HG02840 (cell line): Measurements from ENCODE around the gene SRRM3.
"Not testable (repeated sequence)": the region's sequence is repeated elsewhere in the genome, so short reads cannot be mapped to it uniquely, and the experiment has no call there.

Source experiments
- ATAC-seq: cut with Tn5 transposase; IDR thresholded peaks from one replicate; pipeline ENCODE4 v1.9.1; 2021; ENCODE audit warnings: mild to moderate bottlenecking, moderate library complexity, moderate number of reproducible peaks; ENCODE audit not compliant: unreplicated experiment, low FRiP score

Gene SRRM3

DNA sequence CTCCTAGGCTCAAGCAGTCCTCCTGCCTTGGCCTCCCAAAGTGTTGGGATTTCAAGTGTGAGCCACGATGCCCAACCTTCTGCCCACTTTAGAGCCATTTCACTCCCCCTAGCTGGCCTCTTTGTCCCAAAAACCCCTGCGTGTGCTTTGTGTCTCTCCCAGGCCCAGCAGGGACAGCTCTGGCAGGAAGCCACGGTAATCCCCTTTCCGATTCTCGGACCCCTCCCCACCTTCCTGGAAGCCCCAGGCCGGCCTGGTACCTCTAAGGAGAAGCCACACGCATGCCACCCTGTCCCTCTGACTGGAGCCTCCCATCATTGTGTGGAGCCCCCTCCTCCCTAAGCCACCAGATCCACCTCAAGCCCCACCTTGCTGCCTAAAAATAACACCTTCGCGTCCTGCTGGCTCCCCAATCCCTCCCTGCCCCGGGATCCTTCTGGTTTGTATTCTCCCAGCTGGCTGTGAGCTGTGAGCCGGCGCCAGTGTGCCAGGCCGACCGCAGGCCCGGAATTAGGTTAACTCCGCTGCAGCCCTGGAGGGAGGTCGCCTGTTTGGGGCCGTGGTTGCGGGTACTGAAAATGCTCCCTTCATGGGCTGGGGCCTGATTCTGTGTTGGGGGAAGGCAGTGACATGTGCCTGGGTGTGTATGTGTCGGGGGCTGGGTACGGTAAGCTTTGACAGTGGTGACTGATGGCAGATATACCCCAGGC, 16.4 kb upstream of the SRRM3 start:
- ATAC-seq: no peak

DNA sequence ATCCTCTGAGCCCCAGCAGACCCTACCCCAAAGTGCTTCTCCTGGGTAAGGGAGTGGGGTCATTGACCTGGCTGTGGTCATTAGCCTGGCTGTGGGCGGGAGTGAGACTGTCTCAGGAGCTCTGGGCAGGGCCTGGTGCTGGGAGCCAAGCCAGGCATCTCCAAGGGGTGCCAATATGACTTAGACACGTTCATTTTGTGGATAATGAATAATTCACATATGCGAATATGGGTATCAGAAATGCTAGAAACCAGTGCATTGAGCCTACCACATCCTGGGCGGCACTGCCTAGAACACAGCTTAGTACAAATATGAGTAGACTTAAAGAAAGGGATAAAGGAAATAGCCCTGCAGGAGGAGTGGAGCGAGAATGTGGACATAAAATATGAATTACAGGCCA, 14.4 kb upstream of the SRRM3 start:
- ATAC-seq: no peak

DNA sequence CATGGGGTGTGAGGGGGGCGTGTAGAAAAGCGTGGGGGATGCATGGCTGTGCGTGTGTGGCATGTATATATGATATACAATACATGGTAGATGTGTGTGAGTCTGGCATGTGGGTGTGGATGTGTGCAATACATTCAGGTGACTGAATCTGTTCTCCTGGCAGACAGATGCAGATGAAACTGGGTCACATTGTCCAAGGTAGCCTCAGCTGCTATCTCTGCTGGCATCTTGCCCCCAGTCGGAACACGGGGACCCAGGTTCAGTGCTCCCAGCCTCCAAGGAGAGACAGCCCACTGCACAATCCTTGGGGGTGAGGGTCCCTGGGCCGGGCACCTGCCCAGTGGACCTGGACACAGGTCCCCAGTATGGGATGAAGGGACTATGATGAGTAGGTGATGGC, 12.4 kb upstream of the SRRM3 start:
- ATAC-seq: no peak

DNA sequence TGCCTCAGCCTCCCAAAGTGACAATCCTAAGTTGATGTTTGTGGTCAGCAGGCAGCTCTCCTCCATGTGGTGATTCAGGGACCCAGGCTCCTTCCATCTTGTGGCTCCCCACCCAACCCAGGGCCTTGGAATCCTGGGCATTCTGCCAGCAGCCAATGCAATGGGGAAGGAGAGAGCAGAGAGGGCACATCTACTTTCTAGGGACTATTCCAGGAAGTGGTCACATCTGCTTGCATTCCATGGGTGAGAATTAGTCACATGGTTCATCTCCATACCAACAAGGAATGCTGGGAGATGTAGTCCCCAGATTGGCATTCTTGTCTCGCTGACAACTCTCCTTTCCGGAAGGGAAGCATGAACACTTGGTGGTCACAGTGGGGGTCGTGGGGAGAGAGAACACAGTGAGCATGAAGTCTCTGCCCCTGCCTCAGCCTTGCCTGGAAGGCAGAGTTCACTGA, 9.9 kb upstream of the SRRM3 start:
- ATAC-seq: no peak

DNA sequence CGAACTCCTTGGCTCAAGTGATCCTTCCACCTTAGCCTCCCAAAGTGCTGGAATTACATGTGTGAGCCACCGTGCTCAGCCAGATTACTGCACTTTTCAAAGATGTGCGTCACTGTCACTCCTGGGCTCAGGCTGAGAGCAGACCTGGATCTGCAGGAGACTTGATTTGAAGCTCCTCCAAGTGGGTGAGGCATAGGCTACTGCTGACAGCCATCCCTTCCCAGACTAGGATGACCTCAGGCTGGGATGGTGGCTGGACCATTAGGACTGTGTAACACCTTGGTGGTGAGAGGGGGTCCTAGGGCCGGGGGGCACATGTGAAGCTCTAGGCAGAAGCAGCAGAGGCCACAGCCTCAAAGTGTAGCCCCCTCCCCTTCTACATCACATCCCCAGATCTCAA, 8.2 kb upstream of the SRRM3 start:
- ATAC-seq: no peak

DNA sequence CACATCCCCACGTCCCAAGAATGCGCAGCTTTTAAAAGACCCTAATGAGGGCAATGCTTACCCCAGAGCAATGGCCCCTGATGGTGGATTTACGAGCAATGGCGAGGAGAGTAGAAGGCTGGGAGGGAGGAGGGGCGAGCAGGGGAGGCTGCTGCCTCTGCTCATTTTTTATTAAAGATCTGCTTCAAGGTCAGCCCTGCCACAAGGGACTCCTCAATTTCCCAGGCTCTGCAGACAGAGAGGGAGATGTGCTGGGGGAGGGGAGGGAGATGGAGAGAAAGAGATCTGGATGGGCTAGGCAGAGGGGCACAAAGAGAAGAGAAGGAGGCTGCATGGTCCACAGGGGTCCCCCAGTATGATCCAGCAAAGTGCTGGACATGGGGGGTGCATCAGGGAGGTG, 7.8 kb upstream of the SRRM3 start:
- ATAC-seq: no peak

DNA sequence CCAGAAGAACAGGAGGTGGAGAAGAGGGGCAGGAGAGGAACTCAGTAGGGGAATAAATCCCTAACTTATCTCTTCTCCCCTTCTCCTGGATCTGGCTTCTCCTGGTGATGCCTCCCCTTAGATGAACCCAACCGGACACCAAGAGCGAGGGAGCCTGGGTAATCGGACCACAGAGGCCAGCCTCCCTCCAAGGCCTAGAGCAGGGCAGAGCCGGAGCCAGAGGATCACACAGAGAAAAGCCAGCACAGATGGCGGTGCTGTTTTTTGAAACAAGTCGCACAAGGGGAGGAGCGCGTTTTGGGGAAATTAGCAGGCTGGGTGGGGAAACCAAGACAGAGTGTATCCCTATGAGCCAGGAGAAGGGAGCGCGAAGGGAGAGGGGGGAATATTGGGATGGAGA, 4.9 kb upstream of the SRRM3 start:
- no peak for ATAC-seq

DNA sequence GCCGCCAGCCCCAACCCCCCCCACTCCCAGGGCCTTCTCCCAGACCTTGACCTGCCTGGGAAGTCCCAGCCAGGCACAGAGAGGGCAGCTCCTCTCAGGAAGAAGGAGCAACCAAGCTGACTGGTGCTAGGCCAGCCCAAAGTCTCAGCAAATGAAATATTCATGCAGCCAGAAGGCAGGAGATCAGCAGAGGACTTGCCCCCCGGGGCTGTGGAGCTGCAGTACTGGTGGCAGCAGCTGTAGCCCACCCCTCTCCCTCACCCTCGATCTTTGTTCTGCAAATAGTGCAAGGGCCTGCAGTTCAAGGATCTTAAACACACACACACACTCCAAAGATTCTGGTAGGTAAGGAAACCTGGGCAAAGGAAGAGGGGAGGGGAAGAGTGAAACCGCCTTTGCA, 3.5 kb upstream of the SRRM3 start:
- ATAC-seq: no peak

DNA sequence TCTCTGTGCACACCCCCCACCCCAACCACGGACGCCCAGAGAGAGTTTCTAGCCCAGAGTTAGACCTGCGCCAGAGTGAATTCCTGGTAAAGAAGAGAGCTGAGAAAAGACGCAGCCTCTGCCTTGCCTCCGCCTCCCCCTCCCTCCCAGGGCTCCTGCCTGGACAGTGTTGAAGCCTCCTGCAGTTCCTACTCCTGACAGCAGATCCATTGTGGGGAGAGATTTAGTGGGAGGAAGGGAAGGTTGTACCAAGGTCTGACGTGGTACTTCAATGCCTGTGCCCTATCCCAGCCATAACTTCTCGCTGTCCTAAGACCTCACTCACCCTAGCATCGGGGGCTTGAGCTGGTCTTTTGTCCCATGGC, 952 bp downstream of the SRRM3 start:
- no peak for ATAC-seq

DNA sequence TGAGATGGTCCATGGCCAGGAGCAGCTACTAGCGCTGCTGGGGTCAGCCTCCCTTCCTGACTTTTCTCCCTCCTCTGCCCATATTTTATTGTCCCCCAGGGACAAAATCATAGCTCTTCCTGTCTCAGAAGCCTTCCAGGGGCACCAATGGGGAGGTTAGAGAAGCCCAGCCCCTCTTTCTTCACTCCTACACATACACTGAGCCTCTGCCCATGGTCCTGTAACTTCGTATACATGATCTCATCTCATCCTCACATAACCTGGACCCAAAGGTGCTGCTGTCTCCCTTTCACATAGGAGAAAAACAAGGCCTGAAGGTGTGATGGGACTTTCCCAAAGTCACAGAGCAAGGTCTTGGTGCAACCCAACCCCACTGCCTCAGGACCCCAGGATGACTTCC, 2.5 kb downstream of the SRRM3 start:
- ATAC-seq: no peak

DNA sequence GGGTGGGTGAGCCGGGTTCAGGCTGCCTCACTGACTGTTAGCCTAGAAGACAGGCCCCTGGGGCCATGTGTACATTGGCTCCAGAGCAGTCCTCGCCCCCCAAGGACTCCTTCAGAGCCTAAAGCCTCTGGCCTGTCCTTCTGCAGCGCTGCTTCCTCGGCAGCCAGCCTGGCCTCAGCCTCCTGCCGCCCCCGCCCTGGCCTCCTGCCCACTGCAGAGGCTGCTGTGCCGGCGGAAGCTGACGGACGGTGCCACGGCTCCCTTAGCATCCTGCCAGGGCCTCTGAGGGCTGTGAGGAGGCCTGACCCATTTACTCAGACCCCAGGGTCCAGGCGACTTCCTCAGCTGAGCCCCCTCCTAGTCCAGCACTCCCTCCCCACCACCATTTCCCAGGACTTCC, 4.9 kb downstream of the SRRM3 start:
- ATAC-seq: no peak

DNA sequence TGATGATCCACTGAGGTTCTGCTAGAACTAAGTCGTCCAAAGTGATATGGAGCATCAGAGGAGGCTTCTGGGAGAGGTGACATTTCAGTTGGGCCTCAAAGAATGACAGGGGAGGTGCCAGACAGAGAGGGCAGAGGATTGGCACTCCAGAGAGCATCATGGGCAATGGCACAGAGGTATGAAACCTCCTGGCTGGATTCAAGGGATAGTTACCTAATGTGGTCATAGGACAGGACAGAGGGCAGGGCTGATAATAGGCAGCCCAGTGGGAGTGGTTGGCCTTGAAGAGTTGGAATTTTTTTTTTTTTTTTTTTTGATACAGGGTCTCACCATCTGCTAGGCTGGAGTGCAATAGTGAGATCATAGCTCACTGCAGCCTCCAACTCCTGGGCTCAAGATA, 7.6 kb downstream of the SRRM3 start:
- no peak for ATAC-seq

DNA sequence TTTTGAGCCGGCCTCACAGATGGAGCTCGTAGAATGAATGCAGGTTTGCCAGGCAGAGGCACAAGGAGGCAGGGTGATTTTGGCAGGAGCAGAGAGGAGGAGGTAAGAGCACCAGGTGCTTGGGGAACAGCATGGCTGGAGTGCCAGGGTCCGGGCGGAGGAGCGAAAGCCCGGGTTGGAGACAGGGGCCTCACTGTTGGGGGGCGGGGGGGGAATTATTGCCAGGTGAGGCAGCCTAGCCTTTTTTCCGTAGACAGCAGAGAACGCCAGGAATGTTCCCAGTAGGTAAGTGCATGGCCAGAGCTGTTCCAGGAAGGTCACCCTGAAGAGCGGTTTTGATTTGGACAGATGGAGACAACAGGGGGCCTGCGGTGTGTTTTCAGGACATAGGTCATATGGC, 9.5 kb downstream of the SRRM3 start:
- ATAC-seq: no peak

DNA sequence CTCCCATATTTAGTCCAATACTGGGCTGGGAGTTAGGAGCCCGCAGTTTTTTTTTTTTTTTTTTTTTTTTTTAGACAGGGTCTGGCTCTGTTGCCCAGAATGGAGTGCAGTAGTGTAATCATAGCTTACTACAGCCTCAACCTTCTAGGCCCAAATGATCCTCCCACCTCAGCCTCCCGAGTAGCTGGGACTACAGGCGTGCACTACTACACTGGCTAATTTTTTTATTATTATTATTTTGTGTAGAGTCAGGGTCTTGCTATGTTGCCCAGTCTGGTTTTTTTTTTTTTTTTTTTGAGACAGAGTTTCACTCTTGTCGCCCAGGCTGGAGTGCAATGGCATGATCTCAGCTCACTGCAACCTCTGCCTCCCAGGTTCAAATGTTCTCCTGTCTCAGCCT, 13.7 kb downstream of the SRRM3 start:
- not testable (repeated sequence) for ATAC-seq

DNA sequence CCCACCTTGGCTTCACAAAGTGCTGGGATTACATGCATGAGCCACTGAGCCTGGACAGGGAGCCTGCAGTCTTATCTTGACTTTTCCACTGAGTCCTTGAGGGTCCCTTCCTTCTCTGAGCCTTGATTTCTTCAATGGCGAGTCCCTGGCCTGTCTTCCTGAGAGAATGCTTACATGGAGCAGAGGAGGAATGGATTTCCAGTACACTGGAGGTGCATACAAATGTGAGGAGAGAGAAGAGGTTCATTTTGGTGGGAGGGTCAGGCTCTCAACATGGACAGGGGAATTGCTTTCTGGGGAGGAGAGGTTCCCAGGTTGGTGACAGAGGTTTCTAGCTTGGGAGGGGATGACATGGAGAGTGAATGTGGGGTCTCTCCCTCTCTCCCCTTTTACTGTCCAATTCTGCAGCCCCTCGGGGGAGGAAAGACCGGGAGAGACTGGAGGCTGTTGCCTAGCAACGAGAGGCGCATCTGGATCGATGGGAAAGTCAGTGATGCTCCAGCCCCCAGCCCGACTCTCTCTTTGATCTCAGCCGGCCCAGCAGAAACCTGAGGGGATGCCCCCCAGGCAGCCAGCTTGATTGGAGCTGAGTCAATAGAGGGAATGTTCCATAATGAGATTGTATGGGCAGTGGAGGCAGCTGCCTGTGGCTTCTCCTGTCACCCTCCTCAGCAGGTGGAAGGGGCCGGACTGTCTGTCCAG, 14.8 kb downstream of the SRRM3 start:
- no peak for ATAC-seq

DNA sequence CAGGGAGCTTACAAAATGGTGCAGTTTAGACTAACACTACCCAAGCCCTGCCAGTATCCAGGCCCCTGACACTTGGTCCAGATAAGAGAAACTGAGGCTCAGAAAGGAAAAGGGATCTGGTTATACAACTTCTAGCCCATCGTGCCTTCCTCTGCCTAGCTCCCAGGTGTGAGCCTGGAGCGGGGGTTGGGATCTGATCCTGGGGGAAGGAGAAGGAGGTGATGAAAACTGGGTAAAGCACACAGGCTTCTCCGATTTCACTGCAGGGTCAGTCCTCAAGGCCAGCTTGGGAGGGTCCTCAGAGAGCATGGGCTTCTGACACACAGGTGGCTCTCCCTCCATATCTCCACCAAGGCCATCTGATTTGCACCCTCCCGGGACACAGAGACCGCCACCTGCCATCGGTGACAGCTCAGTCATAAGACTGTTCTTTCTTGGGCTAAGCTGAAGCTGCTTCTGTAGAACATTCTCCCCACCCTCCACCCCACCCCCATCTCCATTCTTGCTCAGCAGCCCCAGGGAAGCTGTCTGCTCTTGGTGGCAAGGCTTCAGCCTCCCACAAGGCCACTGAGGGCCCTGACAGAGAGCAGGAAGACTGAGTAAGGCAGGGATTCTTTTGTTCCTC, 16.4 kb downstream of the SRRM3 start:
- ATAC-seq: no peak

DNA sequence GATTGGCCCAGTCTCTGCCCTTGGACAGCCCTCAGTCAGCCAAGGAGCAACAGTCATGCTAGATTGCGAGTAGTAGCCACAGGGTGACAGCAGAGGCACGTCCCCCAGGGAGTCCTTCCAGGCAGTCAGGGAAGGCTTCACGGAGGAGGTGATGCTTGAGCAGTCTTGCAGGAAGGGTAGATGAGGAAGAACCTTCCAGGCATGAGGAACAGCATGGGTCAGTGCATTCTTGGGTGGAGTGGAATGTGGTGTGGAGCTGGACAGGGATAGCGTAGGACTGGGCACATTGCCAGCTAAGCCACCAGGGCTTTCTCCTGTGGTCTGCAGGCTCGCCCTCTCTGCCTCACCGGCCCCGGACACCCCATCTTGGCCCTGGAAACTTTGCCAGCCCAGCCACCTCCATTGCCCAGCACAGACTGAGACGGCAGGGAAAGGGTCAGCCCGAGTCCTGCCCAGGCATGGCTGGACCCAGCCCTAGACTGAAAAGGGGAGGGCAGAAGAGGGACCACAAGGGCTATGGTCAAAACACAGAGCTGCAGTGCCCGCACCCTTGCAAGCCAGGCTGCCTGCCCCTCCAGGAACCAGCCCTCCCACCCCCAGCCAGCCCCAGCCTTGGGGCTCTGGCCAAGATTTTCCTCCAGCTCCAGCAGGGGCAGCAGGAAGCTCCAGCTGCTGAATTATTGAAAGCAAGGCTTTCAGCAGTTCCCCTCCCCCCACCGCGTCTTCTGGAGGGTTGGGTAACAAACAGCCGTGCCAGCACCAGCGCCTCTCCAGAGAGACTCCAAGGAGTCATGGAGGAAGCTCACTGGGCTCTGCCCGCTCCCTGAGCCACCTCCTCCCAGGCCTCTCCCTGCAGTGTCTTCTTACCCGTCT, 18.7 kb downstream of the SRRM3 start:
- ATAC-seq: no peak

DNA sequence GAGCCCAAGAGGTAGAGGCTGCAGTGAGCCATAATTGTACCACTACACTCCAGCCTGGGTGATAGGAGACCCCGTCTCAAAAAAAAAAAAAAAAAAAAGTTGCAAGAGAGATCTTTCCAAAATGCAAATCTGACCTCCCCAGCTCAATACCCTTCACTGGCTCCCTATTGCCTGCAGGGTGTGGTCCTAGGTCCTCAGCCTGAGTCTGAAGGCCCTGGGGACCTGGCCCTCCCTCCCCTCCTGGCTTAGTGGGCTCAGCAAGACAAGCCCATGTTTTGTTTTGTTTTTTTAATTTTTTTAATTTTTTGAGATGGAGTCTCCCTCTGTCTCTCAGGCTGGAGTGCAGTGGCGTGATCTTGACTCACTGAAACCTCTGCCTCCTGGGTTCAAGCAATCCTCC, 20.6 kb downstream of the SRRM3 start:
- ATAC-seq: no peak

DNA sequence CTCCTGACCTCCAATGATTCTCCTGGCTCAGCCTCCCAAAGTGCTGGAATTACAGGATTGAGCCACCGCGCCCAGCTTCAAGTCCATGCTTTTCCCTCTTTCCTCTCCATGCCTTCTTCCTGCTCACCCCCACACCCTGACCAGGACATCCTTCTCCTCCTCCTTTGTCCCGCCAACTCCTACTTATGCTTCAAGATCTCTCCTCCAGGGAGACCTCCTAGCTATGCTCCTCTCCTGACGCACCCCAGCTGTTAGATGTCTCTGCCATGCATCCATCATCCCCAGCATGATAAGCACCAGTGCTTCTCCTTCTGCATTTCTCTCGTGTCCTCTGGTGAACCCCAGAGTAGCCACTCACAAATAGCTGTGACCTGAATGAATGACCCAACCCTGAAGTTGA, 21.1 kb downstream of the SRRM3 start:
- no peak for ATAC-seq

DNA sequence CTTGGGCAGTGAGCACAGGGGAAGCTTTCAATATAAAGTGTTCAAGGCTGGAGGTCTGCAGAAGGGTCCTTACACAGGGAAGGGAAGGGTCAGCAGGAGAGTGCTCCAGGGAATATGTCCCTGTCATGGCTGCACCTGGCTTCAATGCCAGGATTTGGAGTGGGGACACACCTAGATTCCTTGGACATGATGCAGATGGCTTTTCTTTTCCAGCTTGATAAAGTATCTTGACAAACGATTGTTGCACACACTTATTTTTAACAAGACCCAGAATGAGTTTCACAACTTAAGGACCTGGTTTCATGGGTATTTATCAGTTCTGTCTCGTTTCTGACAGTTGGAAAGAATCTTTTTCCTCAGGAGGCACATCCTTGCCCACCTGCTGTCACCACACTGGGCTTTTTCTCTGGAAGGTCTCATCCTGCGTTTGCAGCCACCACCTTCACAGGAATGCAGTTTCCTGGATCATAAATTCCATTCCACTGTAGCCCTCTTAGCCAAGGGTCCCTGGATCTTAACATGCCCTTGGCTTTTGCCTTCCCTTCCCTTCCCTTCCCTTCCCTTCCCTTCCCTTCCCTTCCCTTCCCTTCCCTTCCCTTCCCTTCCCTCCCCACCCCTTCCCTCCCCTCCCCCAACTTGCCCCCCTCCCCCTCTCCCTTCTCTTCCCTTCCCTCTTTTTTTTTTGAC, 21.7 kb downstream of the SRRM3 start:
- no peak for ATAC-seq
